Measurements from ENCODE around the gene MGMT.

MGMT gene

DNA sequence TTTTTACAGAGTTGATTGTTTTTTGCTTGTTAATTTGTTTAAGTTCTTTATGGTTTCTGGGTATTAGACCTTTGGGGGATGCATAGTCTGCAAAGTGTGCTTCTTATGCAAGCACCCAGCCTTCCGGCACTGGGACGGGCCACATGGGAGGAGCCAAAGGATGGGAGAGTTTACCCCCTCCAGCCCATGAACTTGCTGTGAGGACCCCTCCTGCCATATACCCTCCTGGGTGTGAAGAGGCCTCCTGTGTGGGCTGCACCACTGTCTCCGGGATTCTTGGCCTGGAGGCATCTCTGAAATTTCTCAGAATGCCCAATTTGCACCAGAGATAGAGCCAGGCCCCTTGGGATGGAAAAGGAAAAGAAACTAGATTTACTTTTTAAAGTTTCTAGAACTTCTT lies 150.7 kb downstream of the MGMT start:
- Histone ChIP-seq H4K20me1 (ENCODE audit: insufficient read depth, low read length) (no peaks in the 10 kb centered on the region), H3K4me1 (ENCODE audit: low read length) (no peaks in the 10 kb centered on the region), H3K27me3 (replicated peaks; ENCODE audit: insufficient read depth, low read length) (no peaks in the 10 kb centered on the region), H2AFZ (ENCODE audit: low read length) (no peak overlapping the region), H3K79me2 (ENCODE audit: low read length) (no peaks in the 10 kb centered on the region), H3K4me2 (ENCODE audit: low read depth, low read length) (no peak overlapping the region), H3K9me2 (replicated peaks; ENCODE audit: insufficient read depth, low read length) (no peaks in the 10 kb centered on the region), H3K27ac (ENCODE audit: low read length) (no peak overlapping the region), H3K4me3 (ENCODE audit: low read length) (no peak overlapping the region), H3K9ac (ENCODE audit: low read length) (no peak overlapping the region), H3K36me3 (replicated peaks; ENCODE audit: insufficient read depth, low read length) (no peaks in the 10 kb centered on the region), H3K9me3 (replicated peaks; ENCODE audit: insufficient read depth, low read length) (no peaks in the 10 kb centered on the region), H3F3A (ENCODE audit: insufficient read depth, low read length) (no peaks in the 10 kb centered on the region)
- no peak for DNase-seq
- TF ChIP-seq EZH2phosphoT487 (IDR thresholded peaks at IDR 0.05; ENCODE audit: low read length) (no peak), EZH2 (optimal IDR thresholded peaks at IDR 0.05; ENCODE audit: low read depth, low read length) (no peak), CTCF (IDR thresholded peaks at IDR 0.05; ENCODE audit: low read length) (no peak)

GRCh38 chr10:129621062-129621461 lies 154.0 kb downstream of the MGMT start:
- H3K36me3 ChIP-seq (replicated peaks; ENCODE audit: insufficient read depth, low read length), result no peaks in the 10 kb centered on the region
- H3K4me3 ChIP-seq (ENCODE audit: low read length), result no peak overlapping the region
- H4K20me1 ChIP-seq (ENCODE audit: insufficient read depth, low read length), result no peaks in the 10 kb centered on the region
- no peaks in the 10 kb centered on the region for H3F3A ChIP-seq (ENCODE audit: insufficient read depth, low read length)
- H3K9ac ChIP-seq (ENCODE audit: low read length), result no peak overlapping the region
- TF ChIP-seq EZH2phosphoT487 (IDR thresholded peaks at IDR 0.05; ENCODE audit: low read length) (no peak), CTCF (IDR thresholded peaks at IDR 0.05; ENCODE audit: low read length) (no peak), EZH2 (optimal IDR thresholded peaks at IDR 0.05; ENCODE audit: low read depth, low read length) (no peak)
- H2AFZ ChIP-seq (ENCODE audit: low read length), result no peak overlapping the region
- no peaks in the 10 kb centered on the region for H3K4me1 ChIP-seq (ENCODE audit: low read length)
- H3K27me3 ChIP-seq (replicated peaks; ENCODE audit: insufficient read depth, low read length), result no peaks in the 10 kb centered on the region
- no peak overlapping the region for H3K4me2 ChIP-seq (ENCODE audit: low read depth, low read length)
- no peak for DNase-seq
- H3K9me2 ChIP-seq (replicated peaks; ENCODE audit: insufficient read depth, low read length), result no peaks in the 10 kb centered on the region
- H3K27ac ChIP-seq (ENCODE audit: low read length), result no peak overlapping the region
- no peaks in the 10 kb centered on the region for H3K9me3 ChIP-seq (replicated peaks; ENCODE audit: insufficient read depth, low read length)
- H3K79me2 ChIP-seq (ENCODE audit: low read length), result no peaks in the 10 kb centered on the region

- no peak for DNase-seq
- TF ChIP-seq EZH2phosphoT487 (IDR thresholded peaks at IDR 0.05; ENCODE audit: low read length), result no peak
- no peak for TF ChIP-seq EZH2 (optimal IDR thresholded peaks at IDR 0.05; ENCODE audit: low read depth, low read length)
- TF ChIP-seq CTCF (IDR thresholded peaks at IDR 0.05; ENCODE audit: low read length), result no peak
- Histone ChIP-seq H3K36me3 (replicated peaks; ENCODE audit: insufficient read depth, low read length) (no peaks in the 10 kb centered on the region), H3F3A (ENCODE audit: insufficient read depth, low read length) (no peaks in the 10 kb centered on the region), H4K20me1 (ENCODE audit: insufficient read depth, low read length) (no peaks in the 10 kb centered on the region), H3K79me2 (ENCODE audit: low read length) (no peaks in the 10 kb centered on the region), H3K9me2 (replicated peaks; ENCODE audit: insufficient read depth, low read length) (no peaks in the 10 kb centered on the region), H3K4me2 (ENCODE audit: low read depth, low read length) (no peak overlapping the region), H3K4me1 (ENCODE audit: low read length) (no peaks in the 10 kb centered on the region), H2AFZ (ENCODE audit: low read length) (no peak overlapping the region), H3K27me3 (replicated peaks; ENCODE audit: insufficient read depth, low read length) (no peaks in the 10 kb centered on the region), H3K4me3 (ENCODE audit: low read length) (no peak overlapping the region), H3K9ac (ENCODE audit: low read length) (no peak overlapping the region), H3K9me3 (replicated peaks; ENCODE audit: insufficient read depth, low read length) (no peaks in the 10 kb centered on the region), H3K27ac (ENCODE audit: low read length) (no peak overlapping the region)
Measured at GRCh38 chr10:129621693-129622092, 154.7 kb downstream of the MGMT start.
